NCI-H2029 treated with DMSO at 0.1 percent for 48 hours (cell line): ENCODE results near the gene ALKAL2.
"Not testable (repeated sequence)": the region's sequence is repeated elsewhere in the genome, so short reads cannot be mapped to it uniquely, and the experiment has no call there.

Source experiments
- DNase-seq: peaks from one replicate; lab custom pipeline; 2025; lab: John Stamatoyannopoulos, UW

The ALKAL2 gene

DNA sequence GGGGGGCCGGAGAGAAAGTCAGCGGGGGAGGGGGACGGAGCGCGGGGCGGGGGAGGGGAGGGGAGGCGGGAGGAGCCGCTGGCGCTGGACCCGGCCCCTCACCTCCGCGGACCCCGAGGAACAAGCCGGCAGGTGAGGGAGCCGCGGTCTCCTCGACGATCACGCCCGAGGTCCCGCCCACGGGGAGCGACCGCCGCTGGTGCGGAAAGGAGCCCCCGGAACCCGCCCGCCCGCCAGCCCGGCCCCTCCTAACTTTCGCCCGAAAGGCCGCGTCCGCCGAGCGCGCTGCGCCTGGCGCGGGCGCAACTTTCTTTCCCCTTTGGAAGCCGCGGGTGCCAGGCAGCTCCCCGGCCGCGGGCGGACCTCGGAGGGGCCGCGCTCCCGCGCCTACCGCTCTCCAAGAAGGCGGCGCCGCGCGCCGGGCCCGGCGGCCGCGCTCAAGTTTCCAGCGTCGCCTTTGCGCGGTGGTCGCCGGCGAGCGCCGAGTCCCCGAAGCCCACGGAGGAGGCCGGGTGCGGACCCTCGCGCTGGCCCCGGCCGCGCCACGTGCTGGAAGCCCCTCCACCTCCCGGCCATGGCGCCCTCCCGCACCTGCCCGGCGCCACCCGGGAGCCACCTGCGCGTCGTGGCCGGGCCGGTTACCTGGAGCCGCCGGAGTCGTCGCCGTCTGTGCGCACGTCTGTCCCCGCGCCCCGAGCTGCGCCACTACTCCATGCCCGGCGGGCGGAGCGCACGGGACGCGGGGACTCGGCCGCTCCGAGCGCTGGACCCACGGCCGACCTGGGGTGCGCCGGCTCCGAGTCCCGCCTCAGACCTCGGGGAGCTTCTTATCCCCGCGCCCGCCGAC lies at the start of gene ALKAL2:
ALKAL2 (minus strand) TSS at position 181 of the 847 bp plus-strand sequence. CDS start 256 bp downstream, outside the sequence.
- no peak for DNase-seq

DNA sequence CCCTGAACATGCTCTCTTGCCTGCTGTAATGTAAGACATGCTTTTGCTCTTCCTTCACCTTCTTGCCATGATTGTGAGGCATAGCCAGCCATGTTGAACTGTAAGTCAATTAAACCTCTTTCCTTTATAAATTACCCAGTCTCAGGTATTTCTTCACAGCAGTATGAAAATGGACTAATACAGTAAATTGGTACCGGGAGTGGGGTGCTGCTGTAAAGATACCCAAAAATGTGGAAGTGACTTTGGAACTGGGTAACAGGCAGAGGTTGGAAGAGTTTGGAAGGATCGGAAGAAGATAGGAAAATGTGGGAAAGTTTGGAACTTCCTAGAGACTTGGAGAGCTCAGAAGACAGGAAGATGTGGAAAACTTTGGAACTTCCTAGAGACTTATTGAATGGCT lies 49.1 kb upstream of the ALKAL2 start:
- not testable (repeated sequence) for DNase-seq

DNA sequence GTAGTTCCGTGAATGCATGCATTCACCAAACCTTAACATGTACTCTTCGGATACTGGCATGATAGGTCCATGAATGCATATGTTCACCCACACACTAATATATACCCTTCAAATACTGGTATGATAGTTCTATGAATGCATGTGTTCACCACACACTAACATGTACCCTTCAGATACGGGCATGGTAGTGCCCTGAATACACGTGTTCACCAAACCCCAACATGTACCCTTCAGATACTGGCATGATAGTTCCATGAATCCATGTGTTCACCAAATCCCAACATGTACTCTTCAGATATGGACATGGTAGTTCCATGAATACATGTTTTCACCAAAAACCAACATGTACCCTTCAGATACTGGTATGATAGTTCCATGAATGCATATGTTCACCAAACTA lies 48.5 kb upstream of the ALKAL2 start:
- DNase-seq = no peak

DNA sequence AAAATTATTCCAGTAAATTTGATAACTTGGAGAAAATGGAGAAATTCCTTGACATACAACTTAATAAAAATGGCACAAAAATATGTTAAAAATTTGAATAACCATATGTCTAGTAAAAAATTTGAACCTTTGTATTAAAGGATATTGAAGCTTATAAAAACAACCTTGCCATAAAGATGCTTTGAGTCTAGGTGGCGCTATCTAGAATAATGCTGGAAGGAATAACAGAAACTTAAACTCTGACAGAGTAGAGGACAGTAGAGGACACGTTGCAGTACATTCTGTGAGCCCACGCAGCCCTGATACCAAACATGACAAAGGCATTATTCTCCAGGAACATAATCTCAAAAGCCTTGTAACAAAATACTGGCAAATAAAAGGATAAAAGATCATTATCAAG lies 44.7 kb upstream of the ALKAL2 start:
- DNase-seq = no peak

DNA sequence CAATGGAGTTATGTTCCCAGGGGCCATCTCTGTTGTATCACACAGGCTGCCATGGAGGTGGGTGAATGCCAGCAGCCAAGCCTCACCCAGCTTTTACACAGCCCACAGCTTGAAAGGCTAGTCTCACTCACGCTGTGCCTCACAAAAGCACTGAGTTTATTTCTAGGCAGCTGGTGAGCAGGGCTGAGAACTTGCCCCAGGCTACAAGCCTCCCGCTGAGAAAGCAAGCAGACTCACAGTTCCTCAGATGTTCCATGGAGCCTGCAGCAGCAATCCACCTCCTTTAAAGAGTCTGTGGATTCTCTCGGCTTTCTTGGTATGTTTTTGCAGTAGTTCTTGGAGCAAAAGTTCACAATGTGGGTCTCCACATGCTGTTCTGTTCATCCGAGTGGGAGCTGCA lies 40.9 kb upstream of the ALKAL2 start:
- no peak for DNase-seq

DNA sequence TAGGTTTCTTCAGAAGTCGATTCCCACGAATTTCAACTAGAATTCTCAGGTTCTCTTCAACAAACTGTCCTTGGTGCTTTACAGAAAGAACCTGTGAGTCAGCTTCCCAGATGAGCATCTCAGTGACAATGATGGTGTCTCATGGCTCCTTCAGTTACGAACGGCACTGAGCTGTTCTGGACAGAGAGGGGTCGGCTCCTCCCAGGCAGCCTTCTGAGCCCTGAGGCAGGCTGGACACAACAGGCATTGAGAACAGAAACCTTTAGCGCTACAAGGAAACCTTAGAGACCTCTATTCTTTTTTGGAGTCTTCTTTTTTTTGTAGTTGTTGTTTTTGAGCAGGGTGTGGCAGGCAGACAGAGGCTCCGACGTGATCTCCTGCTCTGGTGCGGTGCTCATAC lies 35.1 kb upstream of the ALKAL2 start:
- DNase-seq = no peak

DNA sequence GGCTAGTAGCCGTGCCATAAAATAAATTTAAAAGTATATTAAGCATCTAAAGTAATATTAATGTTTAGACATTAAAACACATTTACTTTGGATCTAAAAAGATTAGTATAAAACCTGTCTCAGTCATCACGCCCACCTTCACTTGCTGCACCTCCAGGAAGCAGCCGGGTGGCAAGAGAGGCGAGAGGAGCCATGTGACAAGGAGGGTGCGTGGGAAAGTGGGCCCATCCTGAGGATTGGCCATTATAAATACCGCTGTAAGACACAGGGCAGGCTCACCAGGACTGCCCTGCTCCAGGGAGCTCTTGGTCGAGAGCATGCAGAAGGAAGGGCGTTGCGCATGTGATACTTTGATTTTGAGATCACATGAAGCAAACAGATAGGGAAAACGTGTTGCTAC lies 34.4 kb upstream of the ALKAL2 start:
- DNase-seq = no peak

GRCh38 chr2:320561-320960 lies 32.7 kb upstream of the ALKAL2 start:
- DNase-seq = no peak

- no peak for DNase-seq
These were observed 31.2 kb upstream of the ALKAL2 start for GRCh38 chr2:319059-319600.

DNA sequence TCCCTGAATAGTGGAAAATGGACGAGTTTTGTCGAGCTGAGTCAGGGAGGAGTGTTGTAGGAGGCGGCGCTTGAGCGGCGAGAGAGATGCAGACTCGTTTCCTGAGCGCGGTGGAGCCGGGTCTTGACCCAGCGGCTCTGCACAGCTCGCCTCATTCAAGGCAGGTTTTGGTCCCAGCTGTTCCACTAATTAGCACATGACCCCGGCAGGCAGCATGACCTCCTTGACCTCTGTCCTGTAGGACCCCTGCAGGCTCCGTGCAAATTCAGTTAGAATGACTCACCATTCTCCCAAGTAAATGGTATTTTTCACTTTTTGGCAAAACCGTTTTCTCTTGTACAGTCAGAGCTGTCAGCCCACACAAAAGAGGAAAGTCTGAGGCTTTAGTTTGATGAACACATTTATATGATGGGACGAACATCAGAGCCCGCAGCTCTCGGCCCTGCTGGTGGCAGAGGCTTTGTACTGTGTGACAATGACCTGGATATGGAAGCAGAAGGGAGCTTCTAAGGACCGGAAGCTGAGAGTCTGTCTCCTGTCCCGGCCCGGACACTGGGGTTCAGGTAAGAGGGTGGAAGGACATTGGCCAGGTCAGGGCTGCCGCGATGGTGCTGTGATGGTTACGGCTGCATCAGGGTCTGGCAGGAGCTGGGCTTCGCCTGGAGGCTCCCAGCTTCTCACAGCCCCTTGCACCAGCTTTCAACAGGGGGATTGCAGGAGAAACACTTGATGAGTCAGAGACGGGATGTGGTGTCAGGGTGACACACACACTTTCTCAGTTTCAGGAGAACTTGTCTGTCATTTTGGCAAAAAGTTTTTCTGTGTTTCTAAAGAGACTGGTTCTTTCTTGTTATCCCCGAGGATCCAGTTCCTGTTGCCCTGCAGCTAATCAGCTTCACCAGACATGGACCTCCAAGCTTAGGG lies 29.9 kb upstream of the ALKAL2 start:
- DNase-seq = no peak

DNA sequence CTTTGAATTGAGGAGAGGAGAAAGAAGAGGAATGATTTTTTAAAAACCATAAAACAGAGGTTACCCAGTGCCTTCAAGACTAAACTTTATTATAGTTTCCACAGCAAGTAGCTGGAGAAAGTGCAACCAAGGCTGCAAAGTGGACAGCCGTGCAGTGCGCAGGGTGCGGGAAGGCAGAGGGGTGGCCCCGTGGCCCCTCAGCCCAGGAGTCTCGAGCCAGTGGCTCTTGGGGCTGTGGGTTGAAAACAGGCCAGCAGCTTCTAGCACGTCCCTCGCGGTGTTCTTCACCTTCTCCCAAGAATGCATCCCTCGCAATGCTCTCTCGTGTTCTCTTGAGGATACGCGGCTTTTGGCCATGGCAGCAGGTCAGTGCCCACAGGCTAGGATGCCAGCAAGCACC lies 28.5 kb upstream of the ALKAL2 start:
- DNase-seq = no peak

GRCh38 chr2:315925-316324 lies 28.0 kb upstream of the ALKAL2 start:
- DNase-seq = not testable (repeated sequence)

DNA sequence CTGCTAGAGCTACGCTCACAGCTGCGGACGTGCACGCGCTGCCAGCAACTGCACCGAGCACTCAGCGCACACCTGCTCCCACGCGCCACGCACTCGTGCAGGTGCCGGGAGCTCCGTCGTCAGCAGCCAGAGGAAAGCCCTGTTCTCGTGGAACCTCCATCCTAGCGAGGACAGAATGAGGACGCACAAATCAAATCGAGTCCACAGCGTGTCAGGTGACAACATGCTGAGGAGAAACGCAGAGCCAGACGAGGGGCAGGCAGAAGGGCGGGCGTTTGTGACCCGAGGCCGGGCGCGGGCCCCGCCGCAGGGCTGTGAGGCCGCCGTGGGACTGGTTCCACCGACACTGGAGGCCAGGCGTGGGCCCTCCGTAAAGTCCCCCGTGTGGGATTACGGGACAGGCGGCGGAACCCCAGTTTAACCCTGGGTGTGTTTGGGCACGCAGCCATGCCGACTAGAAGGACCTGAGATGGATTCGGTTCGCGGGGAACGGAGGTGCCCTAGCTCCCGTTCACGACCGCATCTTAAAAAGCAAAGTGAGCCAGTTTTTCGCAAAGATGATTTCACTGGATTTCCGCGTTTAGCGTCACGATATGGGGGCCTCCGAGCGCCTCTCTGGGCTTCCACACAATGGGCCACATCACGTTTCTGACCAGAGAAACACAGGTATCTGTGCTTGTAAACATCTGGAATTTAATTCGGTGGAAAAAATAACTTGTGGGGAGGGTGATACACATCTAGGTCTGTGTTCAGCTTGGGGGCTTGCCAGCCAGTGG lies 26.9 kb upstream of the ALKAL2 start:
- DNase-seq = no peak

DNA sequence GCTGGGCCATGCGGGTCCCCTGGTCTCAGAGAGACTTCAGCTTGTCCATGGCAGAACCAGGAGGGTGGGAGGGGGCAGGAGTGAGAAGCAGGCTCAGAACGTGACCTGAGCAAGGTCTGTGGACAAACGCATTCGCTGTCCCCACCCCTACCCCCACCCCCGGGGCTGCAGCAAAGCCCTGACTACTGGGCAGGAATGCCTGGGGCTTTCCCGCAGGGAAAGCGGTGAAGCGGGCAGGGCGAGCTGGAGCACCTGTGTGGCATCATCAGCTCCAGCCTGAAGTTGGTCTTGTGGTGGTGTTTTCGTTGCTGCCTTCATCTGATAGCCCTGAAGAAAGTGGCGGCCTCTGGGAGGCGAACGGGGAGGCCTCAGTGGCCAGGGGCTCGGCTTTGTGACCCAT lies 26.1 kb upstream of the ALKAL2 start:
- DNase-seq = no peak

DNA sequence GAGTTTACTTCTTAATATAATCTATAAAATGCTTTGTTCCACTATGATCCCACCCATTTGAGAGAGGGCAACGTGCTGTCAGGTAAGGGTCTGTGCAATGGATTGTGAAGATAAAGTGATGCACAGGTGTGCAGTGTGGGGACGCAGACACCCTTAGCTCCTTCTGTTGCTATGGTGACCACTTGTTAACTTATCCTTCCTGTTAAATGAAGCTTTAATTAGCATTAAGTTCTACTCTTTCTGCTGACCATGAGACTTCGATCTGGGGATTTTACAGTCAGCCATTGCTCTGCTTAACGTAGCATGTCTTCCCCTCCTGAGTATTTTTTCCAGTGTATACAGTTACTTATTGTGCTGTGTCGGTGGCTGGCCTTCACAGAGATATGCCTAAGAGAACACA lies 23.1 kb upstream of the ALKAL2 start:
- no peak for DNase-seq

DNA sequence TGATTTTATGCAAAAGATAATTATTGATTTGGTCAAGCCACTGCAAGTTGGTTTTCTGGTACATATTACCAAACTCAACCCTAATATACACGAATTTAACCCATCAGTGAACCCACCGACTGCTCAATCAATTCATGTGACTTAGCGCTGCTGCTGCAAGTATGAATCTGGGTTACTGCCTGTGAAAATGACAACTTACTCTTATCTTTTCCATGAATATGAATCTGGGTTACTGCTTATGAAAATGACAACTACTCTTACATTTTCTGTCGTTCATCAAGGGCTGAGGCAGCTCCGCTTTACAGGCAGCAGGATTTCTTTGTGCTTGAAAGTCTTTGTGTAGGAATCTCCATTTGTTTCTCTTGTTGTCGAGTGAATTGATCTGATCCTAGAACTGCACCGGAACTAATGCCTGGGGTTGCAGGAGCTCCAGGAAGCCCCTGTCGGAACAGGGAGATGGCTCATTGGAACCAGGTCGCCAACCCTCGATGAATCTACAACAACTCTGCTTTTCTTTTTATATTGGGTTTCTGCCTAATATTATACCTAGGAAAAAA lies 22.1 kb upstream of the ALKAL2 start:
- no peak for DNase-seq

DNA sequence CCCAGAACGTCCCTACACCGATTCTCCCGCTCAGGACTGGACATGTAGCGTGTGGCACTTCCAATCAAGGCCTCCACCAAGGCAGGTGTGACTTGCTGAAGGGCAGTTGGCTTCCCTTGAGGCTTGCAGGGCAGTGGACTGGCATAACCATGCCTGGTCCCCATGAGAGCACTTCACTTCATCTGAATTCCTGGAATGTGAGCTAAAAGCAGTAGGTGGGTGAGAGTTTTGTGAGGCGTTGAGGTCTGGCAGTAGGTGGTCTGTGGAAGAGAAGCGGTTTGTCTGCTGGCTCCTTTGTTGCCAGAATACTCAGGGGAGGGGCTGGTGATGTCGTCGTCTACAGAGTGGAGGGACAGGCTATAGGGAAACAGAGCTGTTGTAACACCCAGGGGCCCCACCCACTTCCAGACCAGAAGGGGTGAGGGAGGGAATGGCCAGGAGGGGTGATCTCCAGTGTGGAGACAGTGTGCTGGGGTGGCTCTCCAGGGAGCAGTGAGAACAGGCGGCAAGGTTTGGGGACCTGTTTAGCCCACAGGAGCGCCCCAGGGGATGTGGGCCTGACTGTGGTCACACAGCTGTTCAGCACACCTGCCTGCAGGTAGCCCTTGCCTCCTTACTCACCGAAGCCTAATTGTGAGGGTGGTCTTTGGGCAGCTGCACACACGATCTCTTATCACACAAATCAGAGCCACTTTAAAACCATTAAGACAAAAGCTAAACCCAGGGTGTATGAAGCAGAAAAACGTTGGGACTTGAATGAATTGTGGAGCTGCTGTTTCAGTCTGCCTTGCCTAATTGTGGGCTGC lies 21.5 kb upstream of the ALKAL2 start:
- no peak for DNase-seq

DNA sequence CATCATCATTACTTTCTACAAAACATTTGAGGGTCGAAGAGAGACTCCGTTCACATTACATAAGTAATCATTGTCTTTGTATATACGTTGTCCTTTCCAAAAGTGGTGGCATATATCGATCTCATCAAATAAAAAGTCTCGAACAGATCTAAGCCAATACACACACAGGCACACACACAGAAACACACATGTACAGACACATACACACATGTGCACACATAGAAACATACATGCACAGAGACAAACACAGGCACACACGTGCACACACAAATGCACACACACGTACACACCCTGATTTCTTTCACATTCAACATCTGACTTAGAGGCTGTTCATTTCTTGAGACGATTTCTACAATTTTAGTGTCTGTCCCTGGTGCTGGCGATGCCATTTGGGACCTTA lies 17.5 kb upstream of the ALKAL2 start:
- DNase-seq = no peak

- no peak for DNase-seq
These were observed 8.5 kb upstream of the ALKAL2 start for GRCh38 chr2:296354-296753.

DNA sequence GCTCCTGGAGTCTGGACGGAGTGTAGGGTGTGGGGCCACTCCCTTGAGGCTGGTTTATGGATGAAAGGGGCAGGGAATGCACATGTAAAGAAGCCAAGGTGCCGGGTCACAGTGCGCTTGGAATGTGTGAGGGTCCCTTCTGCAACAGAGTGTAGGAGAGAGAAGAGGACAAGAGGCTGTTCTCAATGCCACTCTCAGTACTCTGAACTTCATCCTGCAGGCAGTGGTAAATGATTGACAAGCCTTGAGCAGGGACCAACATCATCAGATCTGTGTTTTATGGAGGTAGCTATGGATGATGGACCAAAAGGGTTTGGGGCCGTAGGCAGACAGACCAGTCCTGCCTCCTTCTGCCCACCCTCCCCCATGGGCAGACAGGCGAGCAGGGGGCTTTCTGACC lies 7.2 kb upstream of the ALKAL2 start:
- DNase-seq = no peak
